Measurements from ENCODE around the gene LYAR.

Gene LYAR

GRCh38 chr4:4316150-4316495 lies 26.2 kb upstream of the LYAR start:
- DNase-seq: no peak

GRCh38 chr4:4315461-4316149 lies 25.7 kb upstream of the LYAR start:
- DNase-seq: no peak

GRCh38 chr4:4311193-4311592 lies 21.2 kb upstream of the LYAR start:
- DNase-seq: no peak

GRCh38 chr4:4308800-4309441 lies 19.0 kb upstream of the LYAR start:
- DNase-seq: no peak

GRCh38 chr4:4306920-4307319 lies 17.0 kb upstream of the LYAR start:
- no peak for DNase-seq

GRCh38 chr4:4302416-4302815 lies 12.5 kb upstream of the LYAR start:
- DNase-seq: no peak

- DNase-seq: no peak
These were observed 12.0 kb upstream of the LYAR start for GRCh38 chr4:4302001-4302400.

GRCh38 chr4:4299006-4299405 lies 9.1 kb upstream of the LYAR start:
- DNase-seq: no peak

GRCh38 chr4:4296283-4296846 lies 6.4 kb upstream of the LYAR start:
- no peak for DNase-seq

- no peak for DNase-seq
These were observed 3.3 kb upstream of the LYAR start for GRCh38 chr4:4293279-4293678.

GRCh38 chr4:4289597-4289940 lies 385 bp downstream of the LYAR start:
- no peak for DNase-seq

GRCh38 chr4:4289055-4289454 lies 899 bp downstream of the LYAR start:
- no peak for DNase-seq

- DNase-seq: no peak
These were observed 1.9 kb downstream of the LYAR start for GRCh38 chr4:4288098-4288497.

GRCh38 chr4:4284827-4285618 lies 4.9 kb downstream of the LYAR start:
- no peak for DNase-seq

- DNase-seq: no peak
These were observed 8.2 kb downstream of the LYAR start for GRCh38 chr4:4281787-4282186.

- DNase-seq: no peak
These were observed 12.4 kb downstream of the LYAR start for GRCh38 chr4:4277531-4277930.

- DNase-seq: no peak
These were observed 15.7 kb downstream of the LYAR start for GRCh38 chr4:4274226-4274625.

GRCh38 chr4:4271912-4272311 lies 18.0 kb downstream of the LYAR start:
- no peak for DNase-seq

- DNase-seq: no peak
These were observed 19.4 kb downstream of the LYAR start for GRCh38 chr4:4270529-4270928.

- no peak for DNase-seq
These were observed 20.1 kb downstream of the LYAR start for GRCh38 chr4:4269856-4270255.

- DNase-seq: no peak
These were observed 20.6 kb downstream of the LYAR start for GRCh38 chr4:4269331-4269731.

- DNase-seq: peak in 1 of 58 donors; percentile 37
These were observed 21.2 kb downstream of the LYAR start for GRCh38 chr4:4268776-4269175.

All from anterior cingulate cortex (tissue), 58 donors.